CD14-positive monocyte (primary cell): Measurements from ENCODE around the gene BRMS1. TPM values are rescaled to one million over a fixed set of nuclear protein-coding genes. Genes with fewer than 3 reads are reported as not detected.
A peak's percentile ranks its signal among the peaks of the same experiment; 100 is the strongest.

Experiments
- DNase-seq, 3 donors: peaks; one replicate each; pipeline ENCODE4 v3.0.0-alpha.2; 2011 to 2022
- H2AFZ ChIP-seq: 2 replicates; pipeline ENCODE4 v1.6.0; 2012; ENCODE audit warnings: mild to moderate bottlenecking, low read depth, low read length, inconsistent platforms; ENCODE audit not compliant: insufficient read depth, poor library complexity, severe bottlenecking
- H3K27ac ChIP-seq, 2 donors: 1 replicate in 1 of 2; 2 replicates in 1 of 2; pipeline ENCODE4 v1.5.1; 2012 to 2013; ENCODE audit warnings: low read length in 2 of 2, control low read depth in 1 of 2, inconsistent platforms in 1 of 2, low read depth in 1 of 2, mild to moderate bottlenecking in 1 of 2
- H3K27me3 ChIP-seq, 2 donors: one replicate each; pipeline versions ENCODE4 v1.6.0 to v1.6.1; 2011 to 2013; ENCODE audit warnings: low read length in 2 of 2; ENCODE audit not compliant: control insufficient read depth in 2 of 2, insufficient read depth in 2 of 2
- H3K36me3 ChIP-seq, 2 donors: replicated peaks in 1 of 2; 1 replicate in 1 of 2; 2 replicates in 1 of 2; pipeline versions ENCODE4 v1.5.1 to v1.6.1; 2012 to 2013; ENCODE audit warnings: low read length in 2 of 2, control low read depth in 1 of 2, inconsistent platforms in 1 of 2, mild to moderate bottlenecking in 1 of 2; ENCODE audit not compliant: insufficient read depth in 2 of 2, control insufficient read depth in 1 of 2
- H3K4me1 ChIP-seq, 2 donors: 1 replicate in 1 of 2; 2 replicates in 1 of 2; pipeline versions ENCODE4 v1.5.1 to v1.6.1; 2012 to 2013; ENCODE audit warnings: low read length in 2 of 2, control low read depth in 1 of 2, inconsistent platforms in 1 of 2, mild to moderate bottlenecking in 1 of 2, moderate library complexity in 1 of 2; ENCODE audit not compliant: insufficient read depth in 2 of 2, control insufficient read depth in 1 of 2
- H3K4me2 ChIP-seq: replicated peaks from 2 replicates; pipeline ENCODE3; 2012; ENCODE audit warnings: low read length, moderate library complexity, mild to moderate bottlenecking; ENCODE audit not compliant: poor library complexity, severe bottlenecking; ENCODE audit errors: extremely low read depth
- H3K4me3 ChIP-seq, 3 experiments: fragments of 200-600 bp in 1 of 3; sonication (generic) in 1 of 3; replicated peaks in 1 of 3; 1 replicate in 2 of 3; 2 replicates in 1 of 3; pipeline ENCODE4 v1.5.1; 2011 to 2013; ENCODE audit warnings: low read length in 3 of 3, mild to moderate bottlenecking in 3 of 3, control low read depth in 2 of 3, low read depth in 2 of 3, inconsistent platforms in 1 of 3, moderate library complexity in 1 of 3
- H3K79me2 ChIP-seq: 2 replicates; pipeline ENCODE4 v1.6.0; 2012; ENCODE audit warnings: mild to moderate bottlenecking, control low read depth, inconsistent platforms, low read length, moderate library complexity; ENCODE audit not compliant: insufficient read depth
- H3K9ac ChIP-seq: 2 replicates; pipeline ENCODE4 v1.6.0; 2017; ENCODE audit warnings: low read length, mild to moderate bottlenecking; ENCODE audit not compliant: insufficient read depth, poor library complexity, severe bottlenecking
- H3K9me3 ChIP-seq, 2 donors: replicated peaks in 1 of 2; 1 replicate in 1 of 2; 2 replicates in 1 of 2; pipeline versions ENCODE4 v1.5.1 to v1.6.1; 2012 to 2013; ENCODE audit warnings: low read length in 2 of 2, control low read depth in 1 of 2; ENCODE audit not compliant: control insufficient read depth in 1 of 2, insufficient read depth in 1 of 2
- H4K20me1 ChIP-seq: 2 replicates; pipeline ENCODE4 v1.6.0; 2012; ENCODE audit warnings: mild to moderate bottlenecking, low read length, control low read depth, moderate library complexity; ENCODE audit not compliant: insufficient read depth
- H3K27ac Mint-ChIP-seq, 7 donors: one replicate each; pipeline ENCODE4 v1.8.0; 2020; ENCODE audit warnings: mild to moderate bottlenecking in 7 of 7, mixed read lengths in 7 of 7, moderate library complexity in 6 of 7, inconsistent platforms in 2 of 7
- H3K27me3 Mint-ChIP-seq, 3 donors: one replicate each; pipeline ENCODE4 v1.8.0; 2021 to 2022; ENCODE audit warnings: low read depth in 3 of 3, mild to moderate bottlenecking in 3 of 3, mixed read lengths in 3 of 3, moderate library complexity in 3 of 3, inconsistent platforms in 1 of 3
- H3K36me3 Mint-ChIP-seq, 2 donors: one replicate each; pipeline ENCODE4 v1.8.0; 2020; ENCODE audit warnings: mixed read lengths in 2 of 2, inconsistent platforms in 1 of 2, mild to moderate bottlenecking in 1 of 2
- H3K4me1 Mint-ChIP-seq: one replicate; pipeline ENCODE4 v1.8.0; 2020; ENCODE audit warnings: mild to moderate bottlenecking, mixed read lengths
- H3K4me3 Mint-ChIP-seq, 2 donors: one replicate each; pipeline ENCODE4 v1.8.0; 2020; ENCODE audit warnings: mild to moderate bottlenecking in 2 of 2, mixed read lengths in 2 of 2, moderate library complexity in 1 of 2
- H3K9me3 Mint-ChIP-seq, 7 donors: one replicate each; pipeline ENCODE4 v1.8.0; 2020 to 2022; ENCODE audit warnings: mixed read lengths in 7 of 7, mild to moderate bottlenecking in 6 of 7, moderate library complexity in 6 of 7, inconsistent platforms in 2 of 7
- WGBS: methylation state at CpG from one replicate; pipeline ENCODE4 v1.1.5; 2013; ENCODE audit warnings: missing lambda C conversion rate; ENCODE audit not compliant: insufficient coverage; 5-methylcytosine and 5-hydroxymethylcytosine counted together
- intact Hi-C, 2 donors: fragments of 100-400 bp; cut with micrococcal nuclease; formaldehyde crosslinking; loops; one replicate each; pipeline versions ENCODE4 v1.15.0 to v1.15.1; 2023
- polyA plus RNA-seq, 3 donors: library from polyadenylated mRNA; depleted of rRNA in 1 of 3; unstranded in 2 of 3; stranded (reverse) in 1 of 3; fragments of 300-500 nt in 2 of 3; fragments of >200 nt in 1 of 3; fragmentation: Illumina TruSeq in 2 of 3; gene quantifications; 1 replicate in 2 of 3; 2 replicates in 1 of 3; pipeline ENCODE4 v1.2.3, GENCODE V29; 2012 to 2021
- TF ChIP-seq, protein P1 (sequence below): fragments of 200-600 bp; IDR thresholded peaks from one replicate; pipeline ENCODE4 v1.8.0; 2022; ENCODE audit warnings: antibody characterized with exemption, mild to moderate bottlenecking

The BRMS1 gene
- polyA plus RNA-seq, 3 donors = 49.0 to 65.2 (median 62.0) TPM

- intact Hi-C loops = loop anchor here in 1 of 2 donors (10.0 kb wide), 1 partner anchor 69 kb away; no protein-coding TSS in a partner anchor
- no peaks in the 10 kb centered on the region for H3K36me3 ChIP-seq
- no peak overlapping the region for H2AFZ ChIP-seq
- Mint-ChIP-seq H3K27me3 (peaks cover 0 to 16% (median 13%) of the 10 kb centered on the region in 3 donors), H3K4me3 (peak overlapping the region in 1 of 2 donors; percentile 26), H3K4me1 (peaks cover 48% of the 10 kb centered on the region), H3K27ac (no peak overlapping the region), H3K9me3 (peaks cover 0 to 7% (median 3%) of the 10 kb centered on the region in 7 donors), H3K36me3 (peaks cover 0 to 2% of the 10 kb centered on the region in 2 donors)
- no peak overlapping the region for H3K27ac ChIP-seq
- no peaks in the 10 kb centered on the region for H3K27me3 ChIP-seq
- peak overlapping the region; percentile 58 for H3K4me2 ChIP-seq
- no peak for DNase-seq
- no peak overlapping the region for H3K9ac ChIP-seq
- no peak overlapping the region for H3K4me3 ChIP-seq
- H3K4me1 ChIP-seq = peaks cover 55 to 66% of the 10 kb centered on the region in 2 donors
- WGBS = 92% methylated on average over 48 of the region's 52 CpGs
- TF ChIP-seq, protein P1, sequence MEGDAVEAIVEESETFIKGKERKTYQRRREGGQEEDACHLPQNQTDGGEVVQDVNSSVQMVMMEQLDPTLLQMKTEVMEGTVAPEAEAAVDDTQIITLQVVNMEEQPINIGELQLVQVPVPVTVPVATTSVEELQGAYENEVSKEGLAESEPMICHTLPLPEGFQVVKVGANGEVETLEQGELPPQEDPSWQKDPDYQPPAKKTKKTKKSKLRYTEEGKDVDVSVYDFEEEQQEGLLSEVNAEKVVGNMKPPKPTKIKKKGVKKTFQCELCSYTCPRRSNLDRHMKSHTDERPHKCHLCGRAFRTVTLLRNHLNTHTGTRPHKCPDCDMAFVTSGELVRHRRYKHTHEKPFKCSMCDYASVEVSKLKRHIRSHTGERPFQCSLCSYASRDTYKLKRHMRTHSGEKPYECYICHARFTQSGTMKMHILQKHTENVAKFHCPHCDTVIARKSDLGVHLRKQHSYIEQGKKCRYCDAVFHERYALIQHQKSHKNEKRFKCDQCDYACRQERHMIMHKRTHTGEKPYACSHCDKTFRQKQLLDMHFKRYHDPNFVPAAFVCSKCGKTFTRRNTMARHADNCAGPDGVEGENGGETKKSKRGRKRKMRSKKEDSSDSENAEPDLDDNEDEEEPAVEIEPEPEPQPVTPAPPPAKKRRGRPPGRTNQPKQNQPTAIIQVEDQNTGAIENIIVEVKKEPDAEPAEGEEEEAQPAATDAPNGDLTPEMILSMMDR = no peak
- H3K79me2 ChIP-seq = no peaks in the 10 kb centered on the region
- no peaks in the 10 kb centered on the region for H3K9me3 ChIP-seq
- no peaks in the 10 kb centered on the region for H4K20me1 ChIP-seq
Observed at GRCh38 chr11:66315921-66316811, 28.7 kb downstream of the BRMS1 start.

- peaks cover 0 to 2% of the 10 kb centered on the region in 2 donors for H3K36me3 Mint-ChIP-seq
- H3K9ac ChIP-seq = no peak overlapping the region
- intact Hi-C loops = loop anchor here in 1 of 2 donors (10.0 kb wide), 1 partner anchor 69 kb away; no protein-coding TSS in a partner anchor
Observed at GRCh38 chr11:66315498-66315885, 29.4 kb downstream of the BRMS1 start.

More at GRCh38 chr11:66315498-66315885, 29.4 kb downstream of the BRMS1 start:
- TF ChIP-seq, protein P1 = no peak
- Histone ChIP-seq H2AFZ (no peak overlapping the region), H3K79me2 (no peaks in the 10 kb centered on the region), H3K4me1 (peaks cover 55 to 66% of the 10 kb centered on the region in 2 donors), H3K36me3 (no peaks in the 10 kb centered on the region), H3K27ac (no peak overlapping the region), H4K20me1 (no peaks in the 10 kb centered on the region), H3K27me3 (no peaks in the 10 kb centered on the region), H3K4me3 (no peak overlapping the region), H3K4me2 (no peak overlapping the region), H3K9me3 (no peaks in the 10 kb centered on the region)
- Mint-ChIP-seq H3K4me1 (peaks cover 48% of the 10 kb centered on the region), H3K4me3 (peak overlapping the region in 1 of 2 donors; percentile 31), H3K27ac (peak overlapping the region in 2 of 7 donors; percentile 52 to 87), H3K27me3 (peaks cover under 1 to 16% (median 13%) of the 10 kb centered on the region in 3 donors), H3K9me3 (peaks cover 0 to 7% (median 3%) of the 10 kb centered on the region in 7 donors)
- 98% methylated on average over 8 of the region's 14 CpGs for whole genome bisulfite sequencing
- DNase-seq = no peak
